Measurements from ENCODE around the gene B3GNT3. TPM values are rescaled to one million over a fixed set of nuclear protein-coding genes. Genes with fewer than 3 reads are reported as not detected.

B3GNT3 gene
- total RNA-seq, 4 donors from 2014 or later = 0.78 to 1.3 TPM; not detected in 2

DNA sequence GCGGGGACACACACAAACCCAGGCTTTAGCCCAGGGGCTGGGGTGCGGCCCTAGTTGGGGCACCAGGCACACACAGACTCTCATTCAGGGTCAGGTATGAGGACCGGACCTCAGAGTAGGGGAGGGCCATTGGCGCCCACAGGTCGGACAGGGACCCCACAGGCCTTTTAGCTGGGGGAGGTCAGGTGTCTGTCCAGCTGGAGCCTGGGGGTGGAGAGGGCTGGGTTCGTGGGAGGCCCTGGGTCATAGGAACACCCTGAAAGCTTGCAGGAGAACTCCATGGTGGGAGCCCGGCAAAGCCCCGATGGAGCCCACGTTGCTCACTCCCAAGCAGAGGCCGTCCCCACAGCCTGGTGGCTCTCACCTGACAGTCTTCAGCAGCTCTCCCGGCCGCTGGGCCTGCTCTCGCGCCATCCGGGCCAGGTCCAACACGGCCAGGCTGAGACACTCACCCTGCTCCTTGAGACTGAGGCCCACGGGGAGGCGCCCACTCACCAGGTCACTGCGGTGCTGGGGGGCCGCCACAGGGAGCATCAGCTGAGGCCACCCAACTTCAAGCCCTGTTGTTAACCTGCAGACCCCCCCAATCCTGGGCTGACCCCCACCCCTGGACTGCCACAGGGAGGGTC lies 47.8 kb downstream of the B3GNT3 start:
- Histone ChIP-seq H3K9me3 (no peaks in the 10 kb centered on the region), H3K4me3 (replicated peaks in 1 of 3) (peak overlapping the region in 1 of 3 donors; percentile 9), H3K4me1 (peaks cover 3 to 9% of the 10 kb centered on the region in 2 donors), H3K36me3 (no peaks in the 10 kb centered on the region), H3K27me3 (peaks cover 1% of the 10 kb centered on the region), H3K27ac (no peak overlapping the region)
- TF ChIP-seq CTCF (IDR thresholded peaks at IDR 0.05) = no peak
- DNase-seq = no peak
- intact Hi-C loops (cut with DNase I) = no loop called here
- 41 to 75% methylated on average over 2 to 6 of the region's 20 CpGs for WGBS, 2 donors

- no peak overlapping the region for H3K27ac ChIP-seq
Measured at GRCh38 chr19:17843292-17843827, 48.4 kb downstream of the B3GNT3 start.

DNA sequence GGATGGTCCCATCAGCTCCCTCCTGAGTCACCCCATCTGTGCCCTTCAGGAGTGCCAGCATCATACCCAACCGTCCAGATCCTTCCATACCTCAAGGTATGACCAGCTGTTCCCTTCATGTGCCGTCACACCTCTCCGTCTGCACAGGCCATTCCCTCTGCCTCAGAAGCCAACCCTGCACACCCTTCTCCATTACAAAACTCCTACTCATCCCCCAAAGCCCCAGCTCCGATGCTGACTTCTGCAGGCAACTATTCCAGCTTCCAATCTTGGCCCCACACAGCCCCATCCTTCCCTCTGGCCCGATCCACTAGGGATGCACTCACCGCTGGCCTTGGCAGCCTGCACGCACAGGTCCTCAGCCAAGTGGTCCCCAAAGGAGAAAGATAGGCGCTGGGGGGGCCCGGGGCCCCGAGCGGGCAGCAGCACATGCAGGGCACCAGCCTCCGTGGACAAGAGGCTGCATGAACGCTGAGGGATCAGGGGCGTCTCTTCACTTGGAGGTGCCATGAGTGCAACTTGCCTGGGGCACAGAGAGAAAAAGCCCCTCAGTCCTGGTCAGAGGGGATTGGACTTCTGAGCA lies 49.1 kb downstream of the B3GNT3 start:
- WGBS, 2 donors = 81 to 83% methylated on average over 11 to 12 of the region's 14 CpGs
- H3K27me3 ChIP-seq = peaks cover 4% of the 10 kb centered on the region
- intact Hi-C loops (cut with DNase I) = no loop called here
- TF ChIP-seq POLR2A (IDR thresholded peaks at IDR 0.05) (no peak), CTCF (IDR thresholded peaks at IDR 0.05) (no peak)
- no peak overlapping the region for H3K27ac ChIP-seq
- H3K36me3 ChIP-seq = no peaks in the 10 kb centered on the region
- no peak overlapping the region for H3K4me3 ChIP-seq (replicated peaks in 1 of 3)
- no peaks in the 10 kb centered on the region for H3K9me3 ChIP-seq
- H3K4me1 ChIP-seq = peaks cover 3 to 15% of the 10 kb centered on the region in 2 donors
- no peak for DNase-seq

More at GRCh38 chr19:17843292-17843827, 48.4 kb downstream of the B3GNT3 start:
- intact Hi-C loops (cut with DNase I) = no loop called here
- Histone ChIP-seq H3K36me3 (no peaks in the 10 kb centered on the region), H3K4me1 (peaks cover 3 to 15% of the 10 kb centered on the region in 2 donors), H3K9me3 (no peaks in the 10 kb centered on the region), H3K4me3 (replicated peaks in 1 of 3) (no peak overlapping the region), H3K27me3 (peaks cover 4% of the 10 kb centered on the region)
- no peak for DNase-seq
- 86 to 94% methylated on average over 8 of the region's 9 CpGs for WGBS, 2 donors
- no peak for TF ChIP-seq CTCF (IDR thresholded peaks at IDR 0.05)

DNA sequence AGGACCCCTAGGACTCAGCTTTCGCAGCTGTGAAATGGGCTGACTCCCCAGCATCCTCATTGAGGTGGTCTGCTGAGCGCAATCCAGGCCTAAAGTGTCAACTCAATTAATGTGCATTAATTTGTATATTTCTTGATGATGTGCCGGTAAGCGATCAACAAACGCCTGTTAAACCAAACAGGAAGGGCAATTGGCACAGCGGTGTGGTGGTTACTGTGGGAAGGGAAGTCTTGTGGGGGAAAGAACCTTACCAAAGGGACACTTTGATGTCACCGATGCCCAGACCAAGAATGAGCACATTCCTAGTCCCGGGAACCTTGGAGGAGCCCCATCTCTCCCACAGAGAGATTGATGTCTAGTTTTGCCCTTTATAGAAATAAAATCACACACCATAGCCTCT lies 51.2 kb downstream of the B3GNT3 start:
- Histone ChIP-seq H3K27me3 (peaks cover 4% of the 10 kb centered on the region), H3K9me3 (no peaks in the 10 kb centered on the region), H3K27ac (no peak overlapping the region), H3K4me1 (peaks cover 3 to 15% of the 10 kb centered on the region in 2 donors), H3K4me3 (replicated peaks in 1 of 3) (no peak overlapping the region), H3K36me3 (no peaks in the 10 kb centered on the region)
- 75 to 78% methylated on average over 8 of the region's 8 CpGs for WGBS, 2 donors
- DNase-seq = no peak
- TF ChIP-seq POLR2A (IDR thresholded peaks at IDR 0.05) (no peak), CTCF (IDR thresholded peaks at IDR 0.05) (no peak)
- intact Hi-C loops (cut with DNase I) = no loop called here

All from thyroid gland (tissue), 4 donors.